HG03460 (cell line): Measurements from ENCODE around the gene DUSP5.

ENCODE experiments used
- ATAC-seq: cut with Tn5 transposase; IDR thresholded peaks from one replicate; pipeline ENCODE4 v1.9.1; 2021; ENCODE audit not compliant: unreplicated experiment

Gene DUSP5

GRCh38 chr10:110480387-110480786 is 17.3 kb upstream of the DUSP5 start:
- ATAC-seq: no peak

GRCh38 chr10:110481919-110482318 is 15.8 kb upstream of the DUSP5 start:
- no peak for ATAC-seq

- ATAC-seq: no peak
These were observed 14.1 kb upstream of the DUSP5 start for GRCh38 chr10:110483633-110484032.

- ATAC-seq: no peak
These were observed 12.2 kb upstream of the DUSP5 start for GRCh38 chr10:110485541-110485940.

GRCh38 chr10:110486680-110487410 is 10.9 kb upstream of the DUSP5 start:
- no peak for ATAC-seq

- ATAC-seq: no peak
These were observed 10.0 kb upstream of the DUSP5 start for GRCh38 chr10:110487411-110488331.

GRCh38 chr10:110488332-110488681 is 9.4 kb upstream of the DUSP5 start:
- no peak for ATAC-seq

- ATAC-seq: no peak
These were observed 8.8 kb upstream of the DUSP5 start for GRCh38 chr10:110488940-110489339.

GRCh38 chr10:110490640-110491039 is 7.1 kb upstream of the DUSP5 start:
- ATAC-seq: no peak

GRCh38 chr10:110491346-110491745 is 6.4 kb upstream of the DUSP5 start:
- no peak for ATAC-seq

- ATAC-seq: peak; percentile 36
These were observed 5.5 kb upstream of the DUSP5 start for GRCh38 chr10:110492069-110492822.

GRCh38 chr10:110493832-110494426 is 3.8 kb upstream of the DUSP5 start:
- ATAC-seq: no peak

GRCh38 chr10:110494532-110494931 is 3.2 kb upstream of the DUSP5 start:
- ATAC-seq: no peak

GRCh38 chr10:110495731-110496552 is 1.8 kb upstream of the DUSP5 start:
- no peak for ATAC-seq

- ATAC-seq: no peak
These were observed 912 bp upstream of the DUSP5 start for GRCh38 chr10:110496553-110497437.

GRCh38 chr10:110498087-110498981 is 627 bp downstream of the DUSP5 start:
- ATAC-seq: peak; percentile 4

GRCh38 chr10:110498982-110499795 is 1.5 kb downstream of the DUSP5 start:
- no peak for ATAC-seq
